ENCODE measurements around the gene PANX2.

DNA sequence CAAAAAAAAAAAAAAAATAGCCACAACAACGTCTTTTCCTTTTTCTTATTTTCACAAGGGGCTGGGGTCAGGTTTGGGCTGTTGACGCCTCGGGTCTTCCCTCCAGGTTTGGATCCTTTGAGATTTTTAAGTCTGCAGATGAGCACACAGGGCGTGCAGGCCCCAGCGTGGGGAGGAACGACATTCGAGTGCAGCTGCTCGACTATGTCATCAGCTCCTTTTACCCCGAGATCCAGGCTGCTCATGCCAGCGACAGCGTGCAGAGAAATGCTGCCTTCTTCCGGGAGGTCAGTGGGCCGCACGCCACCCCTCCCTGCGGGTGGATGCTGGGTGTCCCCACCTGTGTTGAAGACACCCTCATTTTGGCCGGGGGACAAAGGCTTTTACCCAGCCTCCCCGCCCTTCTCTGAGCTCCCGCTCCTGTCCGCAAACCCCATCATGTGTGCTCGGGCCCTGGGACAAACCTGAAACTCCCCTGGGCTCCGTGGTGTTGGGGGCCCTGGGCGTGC, 38.0 kb downstream of the PANX2 start:
- TF ChIP-seq ZNF121 (CRISPR knock-in tag; conservative IDR thresholded peaks at IDR 0.05) (no peak), RFX1 (IDR thresholded peaks at IDR 0.05) (no peak), ZNF324 (CRISPR knock-in tag; IDR thresholded peaks at IDR 0.05) (no peak), ZNF3 (CRISPR knock-in tag; IDR thresholded peaks at IDR 0.05) (no peak), SMARCB1 (IDR thresholded peaks at IDR 0.05; ENCODE audit: insufficient read length, low read depth) (no peak), MITF (IDR thresholded peaks at IDR 0.05) (no peak), EZH2 (IDR thresholded peaks at IDR 0.05; ENCODE audit: borderline replicate concordance, low read depth, low read length) (no peak), ZNF224 (CRISPR knock-in tag; IDR thresholded peaks at IDR 0.05) (no peak)
- TF ChIP-seq, protein P1, sequence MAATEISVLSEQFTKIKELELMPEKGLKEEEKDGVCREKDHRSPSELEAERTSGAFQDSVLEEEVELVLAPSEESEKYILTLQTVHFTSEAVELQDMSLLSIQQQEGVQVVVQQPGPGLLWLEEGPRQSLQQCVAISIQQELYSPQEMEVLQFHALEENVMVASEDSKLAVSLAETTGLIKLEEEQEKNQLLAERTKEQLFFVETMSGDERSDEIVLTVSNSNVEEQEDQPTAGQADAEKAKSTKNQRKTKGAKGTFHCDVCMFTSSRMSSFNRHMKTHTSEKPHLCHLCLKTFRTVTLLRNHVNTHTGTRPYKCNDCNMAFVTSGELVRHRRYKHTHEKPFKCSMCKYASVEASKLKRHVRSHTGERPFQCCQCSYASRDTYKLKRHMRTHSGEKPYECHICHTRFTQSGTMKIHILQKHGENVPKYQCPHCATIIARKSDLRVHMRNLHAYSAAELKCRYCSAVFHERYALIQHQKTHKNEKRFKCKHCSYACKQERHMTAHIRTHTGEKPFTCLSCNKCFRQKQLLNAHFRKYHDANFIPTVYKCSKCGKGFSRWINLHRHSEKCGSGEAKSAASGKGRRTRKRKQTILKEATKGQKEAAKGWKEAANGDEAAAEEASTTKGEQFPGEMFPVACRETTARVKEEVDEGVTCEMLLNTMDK (IDR thresholded peaks at IDR 0.05; ENCODE audit: borderline replicate concordance, insufficient read depth, low read depth, low read length, poor library complexity, severe bottlenecking), result no peak
- TF ChIP-seq, protein P2, sequence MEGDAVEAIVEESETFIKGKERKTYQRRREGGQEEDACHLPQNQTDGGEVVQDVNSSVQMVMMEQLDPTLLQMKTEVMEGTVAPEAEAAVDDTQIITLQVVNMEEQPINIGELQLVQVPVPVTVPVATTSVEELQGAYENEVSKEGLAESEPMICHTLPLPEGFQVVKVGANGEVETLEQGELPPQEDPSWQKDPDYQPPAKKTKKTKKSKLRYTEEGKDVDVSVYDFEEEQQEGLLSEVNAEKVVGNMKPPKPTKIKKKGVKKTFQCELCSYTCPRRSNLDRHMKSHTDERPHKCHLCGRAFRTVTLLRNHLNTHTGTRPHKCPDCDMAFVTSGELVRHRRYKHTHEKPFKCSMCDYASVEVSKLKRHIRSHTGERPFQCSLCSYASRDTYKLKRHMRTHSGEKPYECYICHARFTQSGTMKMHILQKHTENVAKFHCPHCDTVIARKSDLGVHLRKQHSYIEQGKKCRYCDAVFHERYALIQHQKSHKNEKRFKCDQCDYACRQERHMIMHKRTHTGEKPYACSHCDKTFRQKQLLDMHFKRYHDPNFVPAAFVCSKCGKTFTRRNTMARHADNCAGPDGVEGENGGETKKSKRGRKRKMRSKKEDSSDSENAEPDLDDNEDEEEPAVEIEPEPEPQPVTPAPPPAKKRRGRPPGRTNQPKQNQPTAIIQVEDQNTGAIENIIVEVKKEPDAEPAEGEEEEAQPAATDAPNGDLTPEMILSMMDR (IDR thresholded peaks at IDR 0.05 in 2 of 3, conservative IDR thresholded peaks at IDR 0.05 in 1 of 3; ENCODE audit: insufficient read depth in 2 of 3, low read depth in 1 of 3, low read length in 3 of 3), result no peak
- TF ChIP-seq, protein P3, sequence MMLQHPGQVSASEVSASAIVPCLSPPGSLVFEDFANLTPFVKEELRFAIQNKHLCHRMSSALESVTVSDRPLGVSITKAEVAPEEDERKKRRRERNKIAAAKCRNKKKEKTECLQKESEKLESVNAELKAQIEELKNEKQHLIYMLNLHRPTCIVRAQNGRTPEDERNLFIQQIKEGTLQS (IDR thresholded peaks at IDR 0.05), result no peak
- TF ChIP-seq, protein P3 (CRISPR knock-in tag; conservative IDR thresholded peaks at IDR 0.05), result no peak
- TF ChIP-seq, protein P4, sequence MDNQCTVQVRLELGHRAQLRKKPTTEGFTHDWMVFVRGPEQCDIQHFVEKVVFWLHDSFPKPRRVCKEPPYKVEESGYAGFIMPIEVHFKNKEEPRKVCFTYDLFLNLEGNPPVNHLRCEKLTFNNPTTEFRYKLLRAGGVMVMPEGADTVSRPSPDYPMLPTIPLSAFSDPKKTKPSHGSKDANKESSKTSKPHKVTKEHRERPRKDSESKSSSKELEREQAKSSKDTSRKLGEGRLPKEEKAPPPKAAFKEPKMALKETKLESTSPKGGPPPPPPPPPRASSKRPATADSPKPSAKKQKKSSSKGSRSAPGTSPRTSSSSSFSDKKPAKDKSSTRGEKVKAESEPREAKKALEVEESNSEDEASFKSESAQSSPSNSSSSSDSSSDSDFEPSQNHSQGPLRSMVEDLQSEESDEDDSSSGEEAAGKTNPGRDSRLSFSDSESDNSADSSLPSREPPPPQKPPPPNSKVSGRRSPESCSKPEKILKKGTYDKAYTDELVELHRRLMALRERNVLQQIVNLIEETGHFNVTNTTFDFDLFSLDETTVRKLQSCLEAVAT (IDR thresholded peaks at IDR 0.05), result no peak
